CD8-positive, alpha-beta memory T cell (primary cell): ENCODE data around the gene TNC. TPM values are rescaled to one million over a fixed set of nuclear protein-coding genes. Genes with fewer than 3 reads are reported as not detected.

Source experiments
- CTCF ChIA-PET: fragments of 350-600 bp; sonication (Branson Sonifier 250); formaldehyde crosslinking; loops from one replicate; lab custom pipeline; 2021; ENCODE audit warnings: antibody characterized with exemption; lab: Charles Lee
- POLR2A ChIA-PET: fragments of 350-600 bp; sonication (Branson Sonifier 250); formaldehyde crosslinking; loops from one replicate; lab custom pipeline; 2021; ENCODE audit warnings: antibody characterized with exemption; lab: Charles Lee
- DNase-seq, 5 donors: peaks; one replicate each; pipeline versions ENCODE4 v3.0.0 to v3.0.0-alpha.2; 2020 to 2022; ENCODE audit warnings: mixed read lengths in 1 of 5
- H3K27ac ChIP-seq: one replicate; pipeline ENCODE4 v1.7.0; 2013; ENCODE audit warnings: low read depth, mild to moderate bottlenecking, low read length, moderate library complexity
- H3K27me3 ChIP-seq: 2 replicates; pipeline ENCODE4 v1.7.0; 2013; ENCODE audit warnings: low read length, mild to moderate bottlenecking; ENCODE audit not compliant: insufficient read depth, poor library complexity, severe bottlenecking
- H3K36me3 ChIP-seq: 2 replicates; pipeline ENCODE4 v1.7.0; 2013; ENCODE audit warnings: mild to moderate bottlenecking, low read length, moderate library complexity; ENCODE audit not compliant: insufficient read depth
- H3K4me1 ChIP-seq: 2 replicates; pipeline ENCODE4 v1.7.0; 2013; ENCODE audit warnings: mild to moderate bottlenecking, low read length, moderate library complexity; ENCODE audit not compliant: insufficient read depth
- H3K4me3 ChIP-seq: 2 replicates; pipeline ENCODE4 v1.7.0; 2013; ENCODE audit warnings: mild to moderate bottlenecking, low read length
- H3K9me3 ChIP-seq: 2 replicates; pipeline ENCODE4 v1.7.0; 2013; ENCODE audit warnings: mild to moderate bottlenecking, low read length
- H3K27ac Mint-ChIP-seq, 8 donors: one replicate each; pipeline ENCODE4 v1.8.0; 2020 to 2021; ENCODE audit warnings: mixed read lengths in 8 of 8, mild to moderate bottlenecking in 6 of 8, inconsistent platforms in 3 of 8, moderate library complexity in 3 of 8
- H3K27me3 Mint-ChIP-seq, 2 donors: one replicate each; pipeline ENCODE4 v1.8.0; 2020 to 2021; ENCODE audit warnings: mixed read lengths in 2 of 2, mild to moderate bottlenecking in 1 of 2, moderate library complexity in 1 of 2
- H3K36me3 Mint-ChIP-seq, 3 donors: one replicate each; pipeline ENCODE4 v1.8.0; 2020 to 2021; ENCODE audit warnings: mixed read lengths in 3 of 3, inconsistent platforms in 1 of 3, mild to moderate bottlenecking in 1 of 3
- H3K4me1 Mint-ChIP-seq, 3 donors: one replicate each; pipeline ENCODE4 v1.8.0; 2020 to 2021; ENCODE audit warnings: mixed read lengths in 3 of 3, inconsistent platforms in 1 of 3, mild to moderate bottlenecking in 1 of 3
- H3K4me3 Mint-ChIP-seq, 7 donors: one replicate each; pipeline ENCODE4 v1.8.0; 2020 to 2021; ENCODE audit warnings: mixed read lengths in 7 of 7, mild to moderate bottlenecking in 6 of 7, moderate library complexity in 4 of 7, inconsistent platforms in 2 of 7
- H3K9me3 Mint-ChIP-seq, 5 donors: one replicate each; pipeline ENCODE4 v1.8.0; 2020 to 2022; ENCODE audit warnings: mixed read lengths in 5 of 5, mild to moderate bottlenecking in 3 of 5, moderate library complexity in 2 of 5, inconsistent platforms in 1 of 5
- polyA plus RNA-seq: library from polyadenylated mRNA; unstranded; fragments of 300-500 nt; fragmentation: Illumina TruSeq; gene quantifications from one replicate; pipeline ENCODE4 v1.2.3, GENCODE V29; 2021
- total RNA-seq, 2 experiments: library from RNA; stranded (reverse); gene quantifications; one replicate each; pipeline ENCODE4 v1.2.3, GENCODE V29; 2021

TNC gene
- total and polyA plus RNA-seq, 3 experiments from 2014 or later, result 1.2 to 1.4 TPM; not detected in 1

DNA sequence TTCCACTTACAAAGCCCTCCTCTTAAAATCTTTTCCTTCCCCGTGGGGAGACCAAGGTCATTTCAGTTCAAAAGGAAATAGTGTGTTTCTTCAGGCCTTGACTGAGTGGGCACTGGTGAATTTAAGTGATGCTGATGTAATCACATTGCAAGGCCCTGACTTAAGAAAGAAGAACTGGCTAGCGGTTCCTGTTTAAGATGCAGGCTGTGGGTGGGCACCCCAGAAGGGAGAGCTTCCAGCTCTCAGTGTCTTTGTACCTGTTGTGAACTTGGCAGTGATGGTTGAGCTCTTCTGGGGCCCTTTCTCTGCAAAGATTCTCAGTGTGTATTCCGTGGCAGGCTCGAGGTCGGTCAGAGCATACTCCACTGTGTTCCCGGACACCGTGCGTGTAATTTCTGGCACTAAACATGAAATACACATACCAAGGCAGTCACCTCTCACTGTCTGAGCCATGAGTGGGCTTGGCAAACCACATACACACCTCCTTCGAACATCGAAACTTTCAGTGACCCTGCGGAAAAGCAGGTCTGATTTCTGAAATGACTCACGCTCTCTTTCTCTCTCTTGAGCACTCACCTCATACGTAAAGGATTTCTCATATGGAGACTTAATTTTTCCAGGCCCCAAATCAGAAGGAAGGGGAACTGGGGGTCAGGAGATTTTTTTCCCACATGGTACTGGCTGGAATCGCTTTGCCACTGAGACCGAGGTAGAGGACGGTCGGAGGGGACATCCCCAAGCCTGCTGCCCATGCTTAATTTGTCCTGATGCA lies 81.9 kb downstream of the TNC start:
- peak overlapping the region in 4 of 7 donors; percentile 46 to 59 (median 50) for H3K4me3 Mint-ChIP-seq
- Histone ChIP-seq H3K9me3 (no peaks in the 10 kb centered on the region), H3K4me3 (no peak overlapping the region), H3K27ac (no peak overlapping the region), H3K4me1 (no peaks in the 10 kb centered on the region), H3K27me3 (no peaks in the 10 kb centered on the region), H3K36me3 (no peaks in the 10 kb centered on the region)
- H3K9me3 Mint-ChIP-seq, result no peaks in the 10 kb centered on the region
- CTCF ChIA-PET, result no interaction called here
- H3K27ac Mint-ChIP-seq, result peak overlapping the region in 5 of 8 donors; percentile 2 to 72 (median 55)
- H3K4me1 Mint-ChIP-seq, result peaks cover 10 to 18% (median 17%) of the 10 kb centered on the region in 3 donors
- no peak for DNase-seq
- H3K36me3 Mint-ChIP-seq, result no peaks in the 10 kb centered on the region
- POLR2A ChIA-PET, result no interaction called here
- peaks cover 1 to 3% of the 10 kb centered on the region in 2 donors for H3K27me3 Mint-ChIP-seq

DNA sequence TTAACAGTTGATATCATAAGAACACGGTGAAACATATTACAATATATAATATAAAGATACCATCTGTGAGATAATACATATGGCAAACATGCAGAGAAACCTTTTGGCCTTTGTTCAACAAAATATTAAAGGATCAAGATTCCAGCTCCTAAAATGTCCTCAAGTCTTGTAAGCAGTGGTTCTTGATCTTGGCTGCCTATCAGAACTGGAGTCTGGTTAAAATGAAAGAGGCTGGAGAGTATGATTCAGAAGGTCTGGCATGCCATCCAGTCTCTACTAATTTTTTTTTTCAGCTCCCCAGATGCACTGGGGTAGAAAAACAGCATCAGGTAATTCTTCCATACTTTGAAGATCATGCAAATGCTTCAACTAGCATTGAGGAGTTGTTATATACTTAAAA lies 83.2 kb downstream of the TNC start:
- POLR2A ChIA-PET, result no interaction called here
- Mint-ChIP-seq H3K9me3 (no peaks in the 10 kb centered on the region), H3K4me1 (peaks cover 10 to 18% (median 17%) of the 10 kb centered on the region in 3 donors), H3K27ac (no peak overlapping the region), H3K36me3 (no peaks in the 10 kb centered on the region), H3K27me3 (peaks cover 0 to 1% of the 10 kb centered on the region in 2 donors), H3K4me3 (no peak overlapping the region)
- no peak for DNase-seq
- Histone ChIP-seq H3K4me3 (no peak overlapping the region), H3K27ac (no peak overlapping the region), H3K27me3 (no peaks in the 10 kb centered on the region), H3K9me3 (no peaks in the 10 kb centered on the region), H3K36me3 (no peaks in the 10 kb centered on the region), H3K4me1 (no peaks in the 10 kb centered on the region)
- CTCF ChIA-PET, result interaction anchor here (0.7 kb wide), 1 partner anchor 1093 kb away, joined by 3 read pairs; no protein-coding TSS in a partner anchor

GRCh38 chr9:115033800-115034199 lies 84.2 kb downstream of the TNC start:
- no peaks in the 10 kb centered on the region for H3K4me1 ChIP-seq
- no peak overlapping the region for H3K27ac ChIP-seq
- H3K4me3 Mint-ChIP-seq, result no peak overlapping the region
- H3K36me3 Mint-ChIP-seq, result no peaks in the 10 kb centered on the region
- H3K27me3 ChIP-seq, result no peaks in the 10 kb centered on the region
- H3K27me3 Mint-ChIP-seq, result peaks cover 1 to 3% of the 10 kb centered on the region in 2 donors
- peaks cover 10 to 18% (median 17%) of the 10 kb centered on the region in 3 donors for H3K4me1 Mint-ChIP-seq
- peak overlapping the region in 2 of 8 donors; percentile 3 to 93 for H3K27ac Mint-ChIP-seq
- no peaks in the 10 kb centered on the region for H3K9me3 Mint-ChIP-seq
- ChIA-PET POLR2A (no interaction called here), CTCF (no interaction called here)
- no peak for DNase-seq
- H3K4me3 ChIP-seq, result no peak overlapping the region
- H3K36me3 ChIP-seq, result no peaks in the 10 kb centered on the region
- no peaks in the 10 kb centered on the region for H3K9me3 ChIP-seq

DNA sequence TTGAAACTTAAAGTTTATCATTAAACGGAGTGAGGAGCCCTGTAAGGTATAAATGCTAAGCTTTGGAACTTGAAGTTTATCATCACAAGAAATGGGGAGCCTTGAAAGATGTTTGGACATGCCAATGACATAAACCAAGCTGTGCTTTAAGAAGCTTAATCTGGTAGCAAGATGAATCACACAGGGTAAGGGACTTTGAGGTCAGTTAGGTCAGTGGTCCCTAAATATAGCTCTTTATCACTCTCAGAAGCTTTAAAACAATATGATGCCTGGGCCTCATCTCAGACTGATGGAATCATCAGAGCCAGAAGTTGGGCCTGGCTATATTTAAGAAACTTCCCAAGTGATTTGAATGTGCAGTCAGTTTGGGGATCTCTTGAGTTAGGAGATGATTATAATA lies 85.7 kb downstream of the TNC start:
- CTCF ChIA-PET, result interaction anchor here (0.7 kb wide), 1 partner anchor 9 kb away, joined by 3 read pairs; no protein-coding TSS in a partner anchor

DNA sequence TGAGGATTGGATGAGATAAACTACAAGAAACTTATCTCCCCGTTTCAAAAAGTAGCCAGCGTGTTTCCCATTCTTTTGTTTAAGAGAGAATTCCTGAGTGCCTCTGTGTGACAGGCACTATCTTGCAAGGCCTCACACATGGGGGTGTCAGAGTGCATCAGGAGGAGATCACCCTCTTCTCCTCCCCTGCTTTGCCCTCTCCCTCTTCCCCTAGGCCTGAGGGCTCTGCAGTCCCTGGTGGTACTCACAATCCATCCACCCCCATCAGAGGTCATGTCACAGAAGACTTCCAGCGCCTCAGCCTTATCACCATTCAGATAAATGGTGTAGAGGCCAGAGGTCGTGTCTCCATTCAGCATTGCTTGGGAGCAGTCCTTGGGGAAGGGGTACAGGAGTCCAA lies 88.0 kb downstream of the TNC start:
- POLR2A ChIA-PET, result no interaction called here
- DNase-seq, result no peak
- H3K4me1 Mint-ChIP-seq, result no peaks in the 10 kb centered on the region
- no peak overlapping the region for H3K4me3 Mint-ChIP-seq
- CTCF ChIA-PET, result interaction anchor here (1.0 kb wide), 1 partner anchor 8 kb away, joined by 3 read pairs; no protein-coding TSS in a partner anchor
- Histone ChIP-seq H3K36me3 (no peaks in the 10 kb centered on the region), H3K4me3 (no peak overlapping the region), H3K27me3 (no peaks in the 10 kb centered on the region), H3K27ac (no peak overlapping the region), H3K4me1 (no peaks in the 10 kb centered on the region), H3K9me3 (no peaks in the 10 kb centered on the region)
- H3K36me3 Mint-ChIP-seq, result peaks cover 0 to 2% (median 0%) of the 10 kb centered on the region in 3 donors
- peaks cover 0 to 17% of the 10 kb centered on the region in 2 donors for H3K27me3 Mint-ChIP-seq
- no peaks in the 10 kb centered on the region for H3K9me3 Mint-ChIP-seq
- H3K27ac Mint-ChIP-seq, result no peak overlapping the region

More for the DNA sequence above, 85.7 kb downstream of the TNC start:
- Histone ChIP-seq H3K27ac (no peak overlapping the region), H3K9me3 (no peaks in the 10 kb centered on the region), H3K27me3 (no peaks in the 10 kb centered on the region), H3K4me1 (no peaks in the 10 kb centered on the region), H3K36me3 (no peaks in the 10 kb centered on the region), H3K4me3 (no peak overlapping the region)
- no peak overlapping the region for H3K27ac Mint-ChIP-seq
- H3K27me3 Mint-ChIP-seq, result peaks cover 0 to 8% of the 10 kb centered on the region in 2 donors
- peaks cover 10 to 18% (median 17%) of the 10 kb centered on the region in 3 donors for H3K4me1 Mint-ChIP-seq
- no peaks in the 10 kb centered on the region for H3K9me3 Mint-ChIP-seq
- H3K4me3 Mint-ChIP-seq, result no peak overlapping the region
- no peak for DNase-seq
- POLR2A ChIA-PET, result no interaction called here
- no peaks in the 10 kb centered on the region for H3K36me3 Mint-ChIP-seq

DNA sequence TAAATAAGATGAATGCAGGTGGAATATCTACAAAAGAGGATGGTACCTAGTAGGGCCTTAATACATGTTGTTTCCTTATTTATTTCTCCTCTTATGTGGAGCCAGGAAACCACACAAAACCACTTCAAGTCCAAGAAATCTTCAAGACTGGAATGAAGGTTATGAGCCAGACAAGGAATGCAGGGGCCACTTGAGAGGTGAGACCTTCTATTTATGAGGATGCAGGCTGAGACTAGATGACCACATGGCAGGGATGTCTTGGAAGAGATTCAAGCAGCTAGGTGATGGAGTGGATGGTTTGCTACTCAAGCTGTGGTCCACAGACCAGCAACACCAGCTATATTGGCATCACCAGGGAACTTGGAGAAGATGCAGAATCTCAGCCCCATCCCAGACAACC lies 92.2 kb downstream of the TNC start:
- H3K27me3 ChIP-seq, result no peaks in the 10 kb centered on the region
- H3K27ac Mint-ChIP-seq, result no peak overlapping the region
- ChIA-PET POLR2A (no interaction called here), CTCF (no interaction called here)
- H3K9me3 Mint-ChIP-seq, result no peaks in the 10 kb centered on the region
- H3K4me3 ChIP-seq, result no peak overlapping the region
- H3K27me3 Mint-ChIP-seq, result peaks cover 2 to 21% of the 10 kb centered on the region in 2 donors
- peaks cover 0 to 2% (median 0%) of the 10 kb centered on the region in 3 donors for H3K36me3 Mint-ChIP-seq
- H3K36me3 ChIP-seq, result no peaks in the 10 kb centered on the region
- no peaks in the 10 kb centered on the region for H3K9me3 ChIP-seq
- no peak overlapping the region for H3K4me3 Mint-ChIP-seq
- no peak for DNase-seq
- no peak overlapping the region for H3K27ac ChIP-seq
- H3K4me1 ChIP-seq, result no peaks in the 10 kb centered on the region
- H3K4me1 Mint-ChIP-seq, result no peaks in the 10 kb centered on the region

GRCh38 chr9:115024925-115025535 lies 92.9 kb downstream of the TNC start:
- no peak overlapping the region for H3K4me3 Mint-ChIP-seq

More at GRCh38 chr9:115024925-115025535, 92.9 kb downstream of the TNC start:
- Mint-ChIP-seq H3K27ac (no peak overlapping the region), H3K9me3 (no peaks in the 10 kb centered on the region), H3K36me3 (peaks cover 0 to 2% (median 0%) of the 10 kb centered on the region in 3 donors), H3K27me3 (peaks cover 2 to 21% of the 10 kb centered on the region in 2 donors), H3K4me1 (no peaks in the 10 kb centered on the region)
- no peaks in the 10 kb centered on the region for H3K36me3 ChIP-seq
- DNase-seq, result no peak
- CTCF ChIA-PET, result interaction anchor here (1.3 kb wide), 1 partner anchor 9 kb away, joined by 3 read pairs; no protein-coding TSS in a partner anchor
- no peaks in the 10 kb centered on the region for H3K4me1 ChIP-seq
- no peak overlapping the region for H3K27ac ChIP-seq
- no peak overlapping the region for H3K4me3 ChIP-seq
- no peaks in the 10 kb centered on the region for H3K9me3 ChIP-seq
- H3K27me3 ChIP-seq, result no peaks in the 10 kb centered on the region
- POLR2A ChIA-PET, result no interaction called here
